ENCODE data around the gene TENM4.

Gene TENM4

DNA sequence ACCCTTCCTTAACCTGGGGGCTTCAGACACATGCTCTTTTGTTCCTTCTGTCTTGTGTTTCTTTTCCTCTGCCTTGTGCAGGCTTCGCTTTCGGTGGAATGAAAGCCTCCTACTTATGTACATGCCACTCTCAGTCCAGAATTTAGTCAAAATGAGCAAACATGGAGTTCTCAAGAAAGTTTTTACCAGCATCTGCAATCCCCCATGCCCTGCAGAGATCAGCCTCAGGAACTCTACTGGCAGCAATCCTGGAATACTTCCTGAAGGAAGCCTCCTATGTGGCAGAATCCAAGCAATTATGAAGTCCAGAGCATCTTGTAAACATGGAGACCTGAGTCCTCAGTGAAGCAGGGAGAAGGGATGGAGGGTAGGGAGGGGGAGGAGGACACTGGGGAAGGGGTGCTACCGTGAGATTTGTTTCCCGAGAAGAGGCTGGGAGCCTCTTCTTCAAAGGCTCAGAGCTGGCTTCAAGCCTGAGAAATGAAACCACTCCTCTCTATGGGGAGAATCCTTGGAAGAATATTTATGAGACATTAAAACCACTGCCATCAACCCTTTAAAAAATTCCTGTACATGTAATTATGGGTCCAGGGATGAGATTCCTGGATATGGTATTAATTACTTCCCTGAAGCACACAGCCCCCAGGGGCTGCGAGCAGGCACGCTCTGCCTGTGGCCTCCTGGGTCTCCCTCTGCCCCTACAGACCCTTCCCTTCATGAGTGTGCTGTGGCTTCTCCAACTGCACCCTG is 58.4 kb downstream of the TENM4 start:
- TF ChIP-seq GLIS3 (CRISPR knock-in tag; IDR thresholded peaks at IDR 0.05) (no peak), ISL1 (CRISPR knock-in tag; IDR thresholded peaks at IDR 0.05) (no peak), ZNF8 (CRISPR knock-in tag; IDR thresholded peaks at IDR 0.05) (no peak), PATZ1 (CRISPR knock-in tag; IDR thresholded peaks at IDR 0.05; ENCODE audit: borderline replicate concordance) (no peak), ZNF565 (CRISPR knock-in tag; conservative IDR thresholded peaks at IDR 0.05; ENCODE audit: low read depth) (no peak), RARB (CRISPR knock-in tag; IDR thresholded peaks at IDR 0.05) (no peak), POU6F1 (CRISPR knock-in tag; IDR thresholded peaks at IDR 0.05; ENCODE audit: borderline replicate concordance, low read depth) (no peak), SNAI2 (CRISPR knock-in tag; IDR thresholded peaks at IDR 0.05) (no peak), CREB5 (CRISPR knock-in tag; IDR thresholded peaks at IDR 0.05; ENCODE audit: low read depth) (no peak), OSR1 (CRISPR knock-in tag; IDR thresholded peaks at IDR 0.05) (no peak), PPARA (CRISPR knock-in tag; IDR thresholded peaks at IDR 0.05; ENCODE audit: borderline replicate concordance) (no peak)

DNA sequence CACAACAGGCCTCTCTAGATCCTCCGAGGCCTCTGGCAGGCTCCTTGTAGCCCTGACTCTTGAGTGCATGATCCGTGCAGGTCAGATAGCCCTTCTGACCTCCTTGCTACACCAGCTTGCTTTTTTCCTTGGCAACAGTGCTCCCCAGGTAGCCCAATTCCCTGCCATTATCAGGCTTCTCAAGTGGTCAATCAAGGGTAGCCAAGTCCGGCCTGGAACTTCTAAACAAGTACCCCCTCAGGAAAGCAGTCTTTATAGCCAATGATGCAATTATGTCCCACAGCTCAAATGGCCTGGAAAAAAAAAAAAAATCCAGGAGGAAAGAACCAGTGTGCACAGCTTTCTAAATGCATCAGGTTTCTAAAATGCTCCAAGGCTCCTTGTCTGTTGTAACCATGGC is 59.8 kb downstream of the TENM4 start:
- no peak for TF ChIP-seq CSDC2 (CRISPR knock-in tag; IDR thresholded peaks at IDR 0.05)
- TF ChIP-seq TSHZ2 (CRISPR knock-in tag; IDR thresholded peaks at IDR 0.05): no peak
- no peak for TF ChIP-seq PPARA (CRISPR knock-in tag; IDR thresholded peaks at IDR 0.05; ENCODE audit: borderline replicate concordance)
- TF ChIP-seq ZNF8 (CRISPR knock-in tag; IDR thresholded peaks at IDR 0.05): no peak
- TF ChIP-seq TCF4 (CRISPR knock-in tag; IDR thresholded peaks at IDR 0.05; ENCODE audit: borderline replicate concordance): no peak
- no peak for TF ChIP-seq PATZ1 (CRISPR knock-in tag; IDR thresholded peaks at IDR 0.05; ENCODE audit: borderline replicate concordance)
- TF ChIP-seq ISL1 (CRISPR knock-in tag; IDR thresholded peaks at IDR 0.05): no peak
- TF ChIP-seq ZC3H10 (CRISPR knock-in tag; IDR thresholded peaks at IDR 0.05): no peak
- no peak for TF ChIP-seq CREB5 (CRISPR knock-in tag; IDR thresholded peaks at IDR 0.05; ENCODE audit: low read depth)
- TF ChIP-seq POU6F1 (CRISPR knock-in tag; IDR thresholded peaks at IDR 0.05; ENCODE audit: borderline replicate concordance, low read depth): no peak
- no peak for TF ChIP-seq ZNF565 (CRISPR knock-in tag; conservative IDR thresholded peaks at IDR 0.05; ENCODE audit: low read depth)
- TF ChIP-seq ARNTL (CRISPR knock-in tag; IDR thresholded peaks at IDR 0.05; ENCODE audit: borderline replicate concordance, low read depth): no peak
- no peak for TF ChIP-seq ZFP3 (CRISPR knock-in tag; IDR thresholded peaks at IDR 0.05)
- ATAC-seq: no peak

More for the DNA sequence above, 58.4 kb downstream of the TENM4 start:
- ATAC-seq: no peak
